ENCODE measurements around the gene MEIS2.

MEIS2 gene

GRCh38 chr15:37112171-37112570 is 11.8 kb upstream of the MEIS2 start:
- no peak for DNase-seq

GRCh38 chr15:37111427-37111717 is 11.0 kb upstream of the MEIS2 start:
- no peak for DNase-seq

DNA sequence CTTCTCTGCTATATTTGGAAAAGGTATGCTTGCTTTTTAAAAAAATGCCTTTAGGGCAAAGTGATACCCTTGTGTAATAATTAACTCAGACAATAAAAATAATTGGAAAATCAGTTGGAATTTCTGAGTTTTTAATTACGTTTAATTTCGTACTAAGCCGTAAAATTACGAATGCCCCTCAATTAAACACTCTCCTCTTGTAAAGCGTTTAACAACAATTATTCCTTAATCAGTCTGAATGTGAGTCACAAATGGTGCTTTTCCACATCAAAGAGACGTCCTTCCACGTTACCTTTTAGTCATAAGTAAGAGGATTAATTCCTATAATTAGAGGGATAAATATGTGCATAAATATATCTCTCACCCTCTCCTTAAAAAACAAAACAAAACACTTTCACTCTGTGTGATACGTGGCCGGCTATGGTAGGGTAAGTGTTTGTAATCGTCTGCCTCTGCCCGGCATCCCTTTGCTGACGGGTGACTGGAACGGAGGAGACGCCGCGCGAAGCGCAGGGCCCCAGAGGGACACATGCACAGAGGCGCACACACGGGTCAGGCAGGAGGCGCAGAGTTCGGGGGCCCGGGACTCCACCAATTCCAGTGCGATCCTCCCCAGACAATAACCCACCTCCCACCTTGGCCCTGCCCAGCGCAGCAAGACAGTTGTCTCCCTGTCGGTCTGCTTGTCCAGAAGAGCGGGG is 9.7 kb upstream of the MEIS2 start:
- no peak for DNase-seq

DNA sequence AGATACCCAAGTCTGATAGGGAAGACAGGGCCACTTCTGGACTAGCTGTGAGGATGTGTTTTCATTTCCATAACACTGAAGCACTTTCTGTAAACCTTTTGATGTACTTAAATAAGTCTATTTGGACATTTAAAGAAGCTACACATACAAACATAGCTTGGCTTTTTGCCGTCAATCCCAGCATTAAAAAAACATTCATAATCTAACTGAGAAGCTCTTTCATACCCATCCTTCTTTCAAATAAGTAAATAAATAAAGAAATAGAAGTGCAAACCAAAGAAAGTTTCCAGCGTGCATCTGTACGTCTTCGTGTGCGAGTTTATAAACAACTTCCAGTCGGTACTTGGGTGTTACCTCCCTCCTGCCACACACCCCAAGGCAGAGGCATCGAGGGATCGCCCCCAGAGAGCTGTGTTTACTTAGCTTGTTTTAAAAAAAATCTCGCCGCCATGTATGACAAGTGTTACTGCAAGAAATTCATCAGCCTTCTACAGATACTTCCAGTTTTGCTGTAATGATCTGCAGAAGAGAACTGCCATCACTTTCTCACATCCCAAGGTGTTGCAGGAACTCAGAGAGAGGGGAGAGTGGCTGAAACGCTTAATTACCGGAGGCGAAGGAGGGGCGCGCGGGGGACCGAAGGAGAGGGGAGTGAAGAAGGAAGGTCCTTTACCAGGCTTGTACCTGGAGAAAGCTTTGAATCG is 9.0 kb upstream of the MEIS2 start:
- DNase-seq: no peak

GRCh38 chr15:37108381-37109167 is 8.2 kb upstream of the MEIS2 start:
- DNase-seq: no peak

DNA sequence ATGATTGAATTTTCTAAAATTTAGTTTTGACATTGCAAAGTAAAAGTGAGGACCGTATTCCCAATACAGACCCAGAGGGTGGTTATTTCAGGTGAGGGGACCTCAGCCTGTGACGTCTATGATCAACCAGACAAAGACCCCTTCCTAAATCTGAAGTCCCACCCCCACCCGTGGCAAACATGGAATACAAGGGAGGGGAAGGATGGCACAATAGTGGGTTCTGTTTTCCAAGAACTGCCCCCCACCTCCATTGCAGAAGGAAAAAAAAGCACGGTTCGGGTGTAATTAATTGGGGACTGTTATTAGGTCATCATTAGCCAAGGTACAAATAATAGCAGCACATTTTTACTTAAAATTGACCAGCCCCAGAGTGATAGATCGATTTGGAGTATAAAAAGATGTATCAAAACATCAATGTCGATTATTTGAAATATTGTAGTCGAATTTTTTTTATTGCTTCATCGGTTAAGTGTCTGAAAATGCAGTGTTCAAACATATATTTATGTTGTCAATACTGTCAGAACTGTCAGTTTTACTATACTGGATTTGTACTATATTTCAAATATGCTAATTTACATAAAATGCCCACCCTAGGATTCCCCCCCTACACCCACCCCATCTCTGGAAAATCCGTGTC is 7.5 kb upstream of the MEIS2 start:
- no peak for DNase-seq

DNA sequence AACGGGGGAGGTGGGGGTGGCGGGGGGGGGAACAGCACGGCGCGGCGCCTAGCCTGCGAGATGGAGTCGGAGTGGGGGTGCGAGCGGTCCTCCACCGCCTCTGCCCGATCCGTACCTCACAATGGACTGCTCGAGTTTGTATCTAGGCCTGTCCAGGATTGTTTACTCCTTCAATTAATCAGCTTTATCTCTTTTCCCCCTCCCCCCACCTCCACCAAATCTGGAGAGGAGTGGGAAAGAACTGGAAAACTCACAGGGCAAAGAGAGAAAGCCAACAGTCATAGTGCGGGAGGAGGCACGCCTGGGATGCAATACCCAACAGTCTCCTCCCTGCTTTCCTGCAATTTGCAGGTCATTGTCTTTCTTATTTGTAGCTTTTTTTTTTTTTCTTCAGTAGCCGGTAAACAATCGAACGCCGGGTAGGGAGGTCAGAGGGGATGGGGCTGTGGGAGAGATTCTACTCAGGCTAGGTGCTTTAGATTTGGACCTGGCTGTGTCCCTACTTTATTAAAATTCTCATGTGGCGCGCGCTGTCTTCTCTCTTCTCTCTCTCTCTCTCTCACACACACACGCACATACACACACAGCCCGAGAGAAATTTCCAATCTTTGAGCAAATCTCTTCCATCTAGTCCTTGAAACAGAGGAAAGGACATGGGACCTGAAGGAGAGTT is 6.9 kb upstream of the MEIS2 start:
- no peak for DNase-seq

DNA sequence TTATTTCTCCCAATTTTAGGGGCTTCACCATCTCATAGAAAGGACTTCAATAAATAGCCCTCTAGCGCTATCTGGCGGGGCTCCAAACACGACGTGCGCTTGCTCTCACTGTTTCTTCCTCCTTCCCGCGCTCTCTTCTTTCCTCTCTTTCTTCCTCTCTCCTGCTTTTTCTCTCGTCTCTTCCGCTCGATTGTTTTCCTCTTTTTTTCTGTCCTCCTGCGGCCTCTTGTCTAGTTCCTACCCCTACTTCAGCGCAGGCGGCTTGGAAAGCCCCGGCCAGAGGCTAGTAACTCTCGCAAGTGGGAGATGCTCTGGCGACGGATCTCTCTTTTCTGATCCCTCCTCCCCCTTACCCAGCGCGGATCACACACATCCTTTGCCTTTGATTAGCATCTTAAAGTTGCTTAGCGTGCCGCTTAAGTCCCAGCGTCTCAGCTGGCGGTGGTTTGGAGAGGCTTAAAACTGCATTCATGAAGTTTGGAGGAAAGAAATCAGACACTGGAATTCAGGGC is 6.2 kb upstream of the MEIS2 start:
- DNase-seq: no peak

DNA sequence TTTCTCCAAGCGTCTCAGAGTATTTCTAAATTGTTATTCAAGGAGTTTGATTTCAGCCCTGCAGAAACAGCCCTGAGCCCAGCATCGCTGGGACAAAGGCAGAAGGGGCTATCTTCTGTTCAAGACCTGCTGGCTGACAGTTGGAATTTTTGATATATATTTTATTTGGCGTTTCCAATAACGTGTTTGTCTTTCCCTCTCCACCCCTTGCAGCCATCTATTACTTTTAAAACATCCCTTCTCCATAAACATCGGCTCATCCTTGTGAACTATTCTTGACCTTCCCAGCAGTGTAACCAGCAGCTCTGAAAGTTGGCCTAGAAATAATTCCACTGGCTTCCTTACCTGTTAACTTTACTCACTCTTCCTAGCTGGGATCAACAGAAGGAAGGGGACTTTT is 5.5 kb upstream of the MEIS2 start:
- no peak for DNase-seq

DNA sequence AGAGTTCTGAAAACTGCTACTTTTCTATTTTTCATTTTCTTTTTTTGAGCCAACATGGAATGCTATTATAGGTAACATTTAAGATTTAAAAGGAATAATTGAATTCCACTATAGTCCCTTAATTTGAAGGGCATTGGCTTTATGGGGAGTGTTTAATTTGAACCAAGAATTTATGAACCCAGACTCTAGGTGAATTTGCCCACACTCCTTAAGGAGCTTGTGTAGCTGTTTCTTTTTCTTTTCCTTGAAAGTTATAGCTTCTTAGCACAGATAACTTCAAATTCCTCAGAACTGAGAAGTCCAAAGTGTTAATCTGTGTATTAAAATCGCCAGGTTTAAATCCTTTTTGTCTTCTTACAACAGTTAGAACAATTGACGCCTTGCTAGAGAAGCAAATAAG is 4.7 kb upstream of the MEIS2 start:
- no peak for DNase-seq

DNA sequence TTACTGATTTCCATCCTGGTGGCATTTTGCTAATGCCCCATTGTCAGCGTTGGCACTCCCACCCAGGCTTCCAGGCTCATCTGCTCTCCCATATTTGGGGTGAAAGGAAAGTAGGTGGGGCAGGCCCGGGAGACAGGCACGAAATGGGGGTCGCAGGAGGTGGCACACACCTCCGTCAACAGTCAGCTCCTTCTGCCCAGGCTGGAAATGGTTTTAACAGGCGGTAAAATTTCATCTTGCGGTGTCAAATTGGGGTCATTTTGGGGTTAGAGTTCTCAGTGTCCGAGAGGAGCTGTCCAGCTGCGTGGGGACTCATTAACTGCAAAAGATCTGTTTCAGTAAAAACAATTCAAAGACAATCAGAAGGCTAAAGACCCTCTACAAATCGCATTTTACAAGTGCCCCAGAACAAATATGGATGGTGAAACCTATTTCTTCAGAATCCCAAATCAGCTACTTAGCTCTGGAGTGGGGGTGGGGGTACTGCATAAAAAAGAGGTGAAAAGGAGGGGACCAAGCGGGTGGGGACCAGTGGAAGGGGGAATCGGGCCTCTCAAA is 4.2 kb upstream of the MEIS2 start:
- no peak for DNase-seq

GRCh38 chr15:37103475-37104423 is 3.4 kb upstream of the MEIS2 start:
- DNase-seq: no peak

- DNase-seq: no peak
Measured at GRCh38 chr15:37103163-37103435, 2.8 kb upstream of the MEIS2 start.

- DNase-seq: no peak
Measured at GRCh38 chr15:37102305-37103162, 2.2 kb upstream of the MEIS2 start.

GRCh38 chr15:37101980-37102304 is 1.6 kb upstream of the MEIS2 start:
- no peak for DNase-seq

GRCh38 chr15:37100966-37101215 is 542 bp upstream of the MEIS2 start:
- DNase-seq: no peak

DNA sequence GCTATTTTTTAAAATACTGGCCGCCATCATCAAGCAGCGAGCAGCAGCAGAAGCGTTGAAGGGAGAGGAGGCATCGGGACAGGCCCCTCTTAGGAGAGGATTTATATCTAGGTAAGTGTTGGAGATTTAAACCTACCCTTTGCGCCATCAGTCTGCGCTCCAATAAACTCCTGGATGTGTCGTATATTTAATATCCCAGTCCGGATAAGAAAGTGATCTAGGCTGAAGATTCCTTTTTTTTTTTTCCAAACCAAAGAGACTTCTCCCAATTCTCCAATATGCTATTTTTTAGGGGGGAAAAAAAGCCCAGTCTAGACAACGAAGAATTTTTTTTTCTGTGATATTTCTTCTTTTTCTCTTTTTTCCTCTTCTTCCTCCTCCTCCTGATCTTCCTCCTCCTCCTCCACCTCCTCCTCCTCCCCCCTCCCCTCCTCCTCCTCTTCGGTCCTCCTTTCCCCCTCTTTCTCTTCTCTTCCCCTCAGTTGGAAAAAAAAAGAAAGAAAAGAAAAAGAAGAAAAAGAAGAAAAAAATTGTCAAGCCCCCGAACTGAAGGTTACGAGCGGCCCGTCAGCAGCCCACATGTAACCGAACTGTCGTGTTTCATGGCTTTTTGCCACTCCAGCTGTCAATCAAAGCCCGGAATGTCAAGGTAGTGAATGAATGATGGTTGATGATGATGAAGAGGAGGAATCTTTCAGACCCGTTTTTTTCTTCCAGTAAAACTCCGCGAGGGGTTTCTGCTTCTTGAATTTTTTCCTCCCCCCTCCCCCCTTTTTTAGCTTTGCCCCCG is 835 bp downstream of the MEIS2 start:
- DNase-seq: no peak

GRCh38 chr15:37098468-37099318 is 1.7 kb downstream of the MEIS2 start:
- no peak for DNase-seq

Measured in stimulated activated CD4-positive, alpha-beta T cell treated with anti-CD3 and anti-CD28 coated beads, Interleukin-4, amount 100 ng/mL, for 24 hours (primary cell).